Lung (tissue), 12 donors: ENCODE measurements around the gene TYRO3. TPM values are rescaled to one million over a fixed set of nuclear protein-coding genes. Genes with fewer than 3 reads are reported as not detected.
A peak's percentile ranks its signal among the peaks of the same experiment; 100 is the strongest.
"Not testable (repeated sequence)": the region's sequence is repeated elsewhere in the genome, so short reads cannot be mapped to it uniquely, and the experiment has no call there.

Experiments used
- ATAC-seq: fragments of 200-7000 bp; cut with Tn5 transposase; one replicate; pipeline ENCODE4 v1.9.1; 2020; ENCODE audit warnings: moderate number of reproducible peaks; ENCODE audit not compliant: insufficient read depth, low FRiP score
- DNase-seq, 3 donors: peaks; one replicate each; pipeline ENCODE4 v3.0.0-alpha.2; 2013 to 2017
- H3K27ac ChIP-seq, 2 donors: one replicate each; pipeline ENCODE4 v1.5.1; 2013; ENCODE audit warnings: mild to moderate bottlenecking in 2 of 2, moderate library complexity in 2 of 2, control low read depth in 1 of 2, inconsistent platforms in 1 of 2, low read depth in 1 of 2, low read length in 1 of 2
- H3K27me3 ChIP-seq, 3 donors: one replicate each; pipeline ENCODE4 v1.5.1; 2013; ENCODE audit warnings: low read length in 2 of 3; ENCODE audit not compliant: control insufficient read depth in 3 of 3, insufficient read depth in 3 of 3
- H3K36me3 ChIP-seq, 4 donors: one replicate each; pipeline ENCODE4 v1.5.1; 2013; ENCODE audit warnings: low read length in 4 of 4, mild to moderate bottlenecking in 1 of 4, moderate library complexity in 1 of 4; ENCODE audit not compliant: control insufficient read depth in 4 of 4, insufficient read depth in 4 of 4
- H3K4me1 ChIP-seq, 5 donors: one replicate each; pipeline ENCODE4 v1.5.1; 2013; ENCODE audit warnings: low read length in 5 of 5, mild to moderate bottlenecking in 2 of 5, moderate library complexity in 1 of 5; ENCODE audit not compliant: control insufficient read depth in 5 of 5, insufficient read depth in 5 of 5
- H3K4me3 ChIP-seq: one replicate; pipeline ENCODE4 v1.5.1; 2013; ENCODE audit warnings: mild to moderate bottlenecking, control low read depth, moderate library complexity
- H3K9ac ChIP-seq, 2 donors: one replicate each; pipeline ENCODE4 v1.5.1; 2013; ENCODE audit warnings: low read length in 2 of 2, control low read depth in 1 of 2; ENCODE audit not compliant: insufficient read depth in 1 of 2
- H3K9me3 ChIP-seq, 4 donors: one replicate each; pipeline ENCODE4 v1.5.1; 2013; ENCODE audit warnings: low read length in 3 of 4, mild to moderate bottlenecking in 1 of 4, moderate library complexity in 1 of 4; ENCODE audit not compliant: control insufficient read depth in 4 of 4, insufficient read depth in 3 of 4
- WGBS, 2 donors: extraction: QIAGEN DNeasy Blood & Tissue Kit; methylation state at CpG; one replicate each; pipeline ENCODE4 v1.1.7; 2013; 5-methylcytosine and 5-hydroxymethylcytosine counted together
- polyA plus RNA-seq, 2 donors: library from polyadenylated mRNA; stranded (reverse); fragments of 200-250 nt; gene quantifications; one replicate each; pipeline ENCODE4 v1.2.1, GENCODE V29; 2013
- total RNA-seq, 2 donors: library from RNA; depleted of rRNA in 1 of 2; stranded (reverse); fragments of >200 nt in 1 of 2; gene quantifications; one replicate each; pipeline ENCODE4 v1.2.1, GENCODE V29; 2014 to 2021
- TF ChIP-seq, protein P1 (sequence below): IDR thresholded peaks from 2 replicates; pipeline ENCODE4 v1.5.1; 2012; ENCODE audit warnings: mild to moderate bottlenecking; ENCODE audit errors: control extremely low read depth, extremely low read depth
- donor health status: control.
- donor health status: control.
- donor health status: Bipolar disorder and iron deficiency.
- donor health status: healthy.
- donor health status: DM: yes; HTN: yes; CAD: no.

The TYRO3 gene
- total and polyA plus RNA-seq, 4 donors = 4.2 to 17.9 (median 12.6) TPM

DNA sequence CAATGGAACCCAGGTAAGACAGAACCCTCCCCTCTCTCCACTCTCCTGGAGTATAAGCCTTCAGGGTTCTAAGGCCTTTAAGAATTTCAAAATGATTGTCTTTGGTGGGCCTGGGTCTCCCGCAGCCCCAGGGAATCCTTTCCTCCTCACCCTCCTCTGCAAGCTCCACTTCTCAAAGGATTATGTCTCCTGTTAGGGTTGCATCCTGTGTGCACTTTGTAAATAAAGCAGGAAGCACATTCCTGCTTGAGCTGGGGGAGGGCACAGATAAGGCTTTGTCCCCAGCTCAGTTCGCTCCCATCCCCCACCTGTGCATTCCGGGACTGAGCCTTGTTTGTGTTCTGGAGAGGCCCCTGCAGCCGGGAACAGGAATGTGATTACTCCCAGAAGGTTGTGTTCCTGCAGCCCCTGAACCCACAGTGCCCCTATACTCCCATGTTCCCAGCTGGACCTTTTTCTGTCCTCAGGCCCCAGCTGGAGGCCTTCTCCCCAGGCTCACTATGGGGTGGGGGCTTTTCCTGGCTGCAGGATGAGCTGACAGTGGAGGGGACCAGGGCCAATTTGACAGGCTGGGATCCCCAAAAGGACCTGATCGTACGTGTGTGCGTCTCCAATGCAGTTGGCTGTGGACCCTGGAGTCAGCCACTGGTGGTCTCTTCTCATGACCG lies 9.5 kb downstream of the TYRO3 start:
- DNase-seq (peak; percentile 82 to 87 (median 86)), ATAC-seq (no peak)
- 77 to 84% methylated on average over 8 of the region's 8 CpGs for WGBS, 2 donors
- H3K4me1 ChIP-seq = peaks cover 0 to 31% (median 3%) of the 10 kb centered on the region in 5 donors
- H3K27ac ChIP-seq = no peak overlapping the region
- no peaks in the 10 kb centered on the region for H3K27me3 ChIP-seq
- no peak overlapping the region for H3K4me3 ChIP-seq
- peaks cover 0 to 22% (median 9%) of the 10 kb centered on the region in 4 donors for H3K36me3 ChIP-seq
- no peak overlapping the region for H3K9ac ChIP-seq
- TF ChIP-seq, protein P1, sequence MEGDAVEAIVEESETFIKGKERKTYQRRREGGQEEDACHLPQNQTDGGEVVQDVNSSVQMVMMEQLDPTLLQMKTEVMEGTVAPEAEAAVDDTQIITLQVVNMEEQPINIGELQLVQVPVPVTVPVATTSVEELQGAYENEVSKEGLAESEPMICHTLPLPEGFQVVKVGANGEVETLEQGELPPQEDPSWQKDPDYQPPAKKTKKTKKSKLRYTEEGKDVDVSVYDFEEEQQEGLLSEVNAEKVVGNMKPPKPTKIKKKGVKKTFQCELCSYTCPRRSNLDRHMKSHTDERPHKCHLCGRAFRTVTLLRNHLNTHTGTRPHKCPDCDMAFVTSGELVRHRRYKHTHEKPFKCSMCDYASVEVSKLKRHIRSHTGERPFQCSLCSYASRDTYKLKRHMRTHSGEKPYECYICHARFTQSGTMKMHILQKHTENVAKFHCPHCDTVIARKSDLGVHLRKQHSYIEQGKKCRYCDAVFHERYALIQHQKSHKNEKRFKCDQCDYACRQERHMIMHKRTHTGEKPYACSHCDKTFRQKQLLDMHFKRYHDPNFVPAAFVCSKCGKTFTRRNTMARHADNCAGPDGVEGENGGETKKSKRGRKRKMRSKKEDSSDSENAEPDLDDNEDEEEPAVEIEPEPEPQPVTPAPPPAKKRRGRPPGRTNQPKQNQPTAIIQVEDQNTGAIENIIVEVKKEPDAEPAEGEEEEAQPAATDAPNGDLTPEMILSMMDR = no peak
- H3K9me3 ChIP-seq = no peaks in the 10 kb centered on the region

DNA sequence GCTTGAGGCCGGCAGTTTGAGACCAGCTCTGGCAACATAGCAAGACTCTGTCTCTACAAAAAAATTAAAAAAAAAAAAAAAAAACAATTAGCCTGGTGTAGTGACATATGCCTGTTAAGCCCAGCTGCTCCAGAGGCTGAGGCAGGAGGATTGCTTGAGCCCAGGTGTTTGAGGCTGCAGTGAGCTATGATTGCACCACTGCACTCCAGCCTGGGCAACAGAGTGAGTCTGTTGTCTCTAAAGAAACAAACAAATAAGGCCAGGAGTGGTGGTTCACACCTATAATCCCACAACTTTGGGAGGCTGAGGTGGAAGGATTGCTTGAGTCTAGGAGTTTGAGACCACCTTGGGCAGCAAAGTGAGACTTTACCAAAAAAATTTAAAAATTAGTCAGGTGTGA lies 10.2 kb downstream of the TYRO3 start:
- H3K27ac ChIP-seq, DNase-seq, H3K27me3 ChIP-seq, H3K4me3 ChIP-seq, ATAC-seq, H3K9me3 ChIP-seq, H3K9ac ChIP-seq: not testable (repeated sequence)
- WGBS, 2 donors = 88 to 100% methylated on average over 1 of the region's 1 CpG
- peaks cover 0 to 27% (median 3%) of the 10 kb centered on the region in 5 donors for H3K4me1 ChIP-seq
- peaks cover 0 to 22% (median 9%) of the 10 kb centered on the region in 4 donors for H3K36me3 ChIP-seq

DNA sequence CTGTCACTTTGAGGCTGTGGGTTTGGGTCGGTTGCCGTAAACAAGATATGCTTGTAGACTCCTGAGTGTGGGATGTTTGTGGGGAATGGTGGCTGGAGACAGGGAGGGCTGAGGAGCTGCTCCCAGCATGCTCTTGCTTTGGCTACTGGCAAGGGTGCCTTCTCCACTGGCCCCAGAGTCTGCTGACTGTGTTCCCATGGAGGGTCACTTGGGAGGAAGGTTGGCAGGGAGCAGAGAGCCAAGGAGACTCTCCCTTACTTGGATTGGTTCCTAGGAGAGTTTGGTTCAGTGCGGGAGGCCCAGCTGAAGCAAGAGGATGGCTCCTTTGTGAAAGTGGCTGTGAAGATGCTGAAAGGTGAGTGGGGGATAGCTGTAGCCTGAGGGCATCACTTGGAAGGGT lies 11.8 kb downstream of the TYRO3 start:
- Histone ChIP-seq H3K4me3 (no peak overlapping the region), H3K9ac (no peak overlapping the region), H3K27me3 (no peaks in the 10 kb centered on the region), H3K27ac (no peak overlapping the region), H3K9me3 (no peaks in the 10 kb centered on the region), H3K36me3 (peaks cover 0 to 17% (median 8%) of the 10 kb centered on the region in 4 donors), H3K4me1 (peaks cover 0 to 18% (median 3%) of the 10 kb centered on the region in 5 donors)
- no peak for DNase-seq
- TF ChIP-seq, protein P1 = no peak
- WGBS, 2 donors = 91 to 98% methylated on average over 3 of the region's 3 CpGs
- ATAC-seq = no peak

DNA sequence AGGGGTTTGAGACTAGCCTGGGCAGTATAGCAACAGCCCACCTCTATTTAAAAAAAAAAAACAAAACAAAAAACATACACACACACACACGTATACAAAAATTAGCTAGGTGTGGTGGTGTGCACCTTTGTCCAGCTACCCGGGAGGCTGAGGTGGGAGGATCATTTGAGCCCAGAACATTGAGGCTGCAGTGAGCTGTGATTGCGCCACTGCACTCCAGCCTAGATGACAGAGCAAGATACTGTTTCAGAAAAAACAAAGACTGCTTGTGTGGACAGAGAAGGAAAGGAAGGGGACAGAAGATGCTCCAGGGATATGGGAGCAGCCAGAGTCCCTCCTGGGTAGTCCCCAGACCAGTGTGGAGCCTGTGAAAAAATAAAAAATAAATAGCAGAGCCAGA lies 12.9 kb downstream of the TYRO3 start:
- Histone ChIP-seq H3K36me3 (peaks cover 0 to 20% (median 8%) of the 10 kb centered on the region in 4 donors), H3K4me3 (no peak overlapping the region), H3K9me3 (no peaks in the 10 kb centered on the region), H3K4me1 (peaks cover 0 to 14% (median 3%) of the 10 kb centered on the region in 5 donors), H3K9ac (no peak overlapping the region), H3K27ac (no peak overlapping the region), H3K27me3 (no peaks in the 10 kb centered on the region)
- DNase-seq (no peak), ATAC-seq (no peak)
- WGBS, 2 donors = 95 to 98% methylated on average over 3 of the region's 3 CpGs
- TF ChIP-seq, protein P1 = no peak
